ENCODE measurements around the gene PTPN22.
A peak's percentile ranks its signal among the peaks of the same experiment; 100 is the strongest.

Gene PTPN22

DNA sequence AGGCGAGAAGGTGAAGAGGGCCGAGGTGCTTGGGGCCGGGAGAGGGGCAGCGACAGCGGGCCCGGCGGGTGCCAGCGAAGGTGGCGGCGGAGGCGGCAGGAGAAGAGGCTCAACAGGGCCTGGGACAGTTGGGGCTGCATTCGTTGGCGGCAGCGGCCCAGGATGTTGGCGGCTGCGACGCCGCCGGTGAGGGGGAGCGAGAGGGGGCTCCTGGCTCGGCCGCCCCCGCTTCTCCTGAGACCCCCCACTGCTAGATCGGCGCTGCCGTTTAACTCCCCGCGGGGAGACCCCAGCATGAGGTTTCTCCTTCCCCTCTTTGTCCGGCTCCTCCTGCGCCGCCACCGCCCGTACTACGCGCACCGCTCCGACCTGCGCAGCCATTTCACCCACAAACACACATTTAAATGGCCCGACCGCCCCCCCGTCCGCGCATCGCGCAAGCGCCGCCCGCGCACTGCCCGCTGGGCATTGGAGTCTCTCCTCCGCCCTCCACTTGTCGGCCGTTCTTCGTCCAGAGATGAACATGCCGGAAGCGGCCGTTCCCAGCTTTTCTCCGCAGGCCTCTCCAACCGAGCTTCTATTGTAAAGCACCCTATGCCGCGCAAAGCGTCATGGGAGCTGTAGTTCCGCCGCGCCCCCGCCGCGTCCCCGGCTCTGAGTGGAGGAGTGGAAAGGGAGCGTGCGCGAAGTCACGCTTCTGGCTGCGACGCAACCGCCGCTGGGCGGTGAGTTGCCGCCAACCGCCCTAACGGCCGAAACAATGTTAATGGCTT, 59.4 kb downstream of the PTPN22 start, which contains the start of gene RSBN1:
TSS of gene RSBN1 (minus strand) at position 589 of the 773 bp plus-strand sequence. CDS start at position 525, 64 bp downstream.
- Histone ChIP-seq H3K4me1 (ENCODE audit: control insufficient read depth, insufficient read depth, low read length) (peaks cover 2% of the 10 kb centered on the region; the same call in 1 of the 2 replicates), H3K9me3 (ENCODE audit: control insufficient read depth, insufficient read depth, low read depth, low read length) (no peaks in the 10 kb centered on the region), H3K4me3 (ENCODE audit: low read depth, low read length) (peak within 1 kb of the TSS; percentile 90), H3K27ac (ENCODE audit: extremely low read depth, low read depth, low read length) (peak within 1 kb of the TSS; percentile 51), H3K36me3 (ENCODE audit: control insufficient read depth in 2 of 2, insufficient read depth in 1 of 2, low read length in 2 of 2) (peaks cover 0 to 5% of the 10 kb centered on the region in 2 experiments; a peak in 1 of 3 replicates)
- CTCF ChIA-PET: interaction anchor here (0.6 to 1.0 kb wide), 3 partner anchors 16 to 672 kb away, joined by 3 read pairs; no protein-coding TSS in a partner anchor
- POLR2A ChIA-PET: interaction anchor here (0.9 to 2.2 kb wide), 9 partner anchors 21 to 739 kb away, joined by 3 to 32 read pairs (median 6); partner anchors contain the start of genes AP4B1, DCLRE1B, HIPK1 and LRIG2
- TF ChIP-seq, protein P1, sequence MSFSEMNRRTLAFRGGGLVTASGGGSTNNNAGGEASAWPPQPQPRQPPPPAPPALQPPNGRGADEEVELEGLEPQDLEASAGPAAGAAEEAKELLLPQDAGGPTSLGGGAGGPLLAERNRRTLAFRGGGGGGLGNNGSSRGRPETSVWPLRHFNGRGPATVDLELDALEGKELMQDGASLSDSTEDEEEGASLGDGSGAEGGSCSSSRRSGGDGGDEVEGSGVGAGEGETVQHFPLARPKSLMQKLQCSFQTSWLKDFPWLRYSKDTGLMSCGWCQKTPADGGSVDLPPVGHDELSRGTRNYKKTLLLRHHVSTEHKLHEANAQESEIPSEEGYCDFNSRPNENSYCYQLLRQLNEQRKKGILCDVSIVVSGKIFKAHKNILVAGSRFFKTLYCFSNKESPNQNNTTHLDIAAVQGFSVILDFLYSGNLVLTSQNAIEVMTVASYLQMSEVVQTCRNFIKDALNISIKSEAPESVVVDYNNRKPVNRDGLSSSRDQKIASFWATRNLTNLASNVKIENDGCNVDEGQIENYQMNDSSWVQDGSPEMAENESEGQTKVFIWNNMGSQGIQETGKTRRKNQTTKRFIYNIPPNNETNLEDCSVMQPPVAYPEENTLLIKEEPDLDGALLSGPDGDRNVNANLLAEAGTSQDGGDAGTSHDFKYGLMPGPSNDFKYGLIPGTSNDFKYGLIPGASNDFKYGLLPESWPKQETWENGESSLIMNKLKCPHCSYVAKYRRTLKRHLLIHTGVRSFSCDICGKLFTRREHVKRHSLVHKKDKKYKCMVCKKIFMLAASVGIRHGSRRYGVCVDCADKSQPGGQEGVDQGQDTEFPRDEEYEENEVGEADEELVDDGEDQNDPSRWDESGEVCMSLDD (tag by site-specific recombination; IDR thresholded peaks at IDR 0.05): peak; percentile 92
- TF ChIP-seq ZNF664 (tag by site-specific recombination; IDR thresholded peaks at IDR 0.05) (peak; percentile 34; the same call in 1 of the 2 replicates), SCRT1 (tag by site-specific recombination; IDR thresholded peaks at IDR 0.05; ENCODE audit: borderline replicate concordance) (0 out of 2 replicates have a peak, but pooled peaks have one; percentile 11), ZNF747 (tag by site-specific recombination; IDR thresholded peaks at IDR 0.05) (no peak), ZNF600 (tag by site-specific recombination; IDR thresholded peaks at IDR 0.05) (peak; percentile 61; the same call in 1 of the 2 replicates), ZNF560 (tag by site-specific recombination; IDR thresholded peaks at IDR 0.05; ENCODE audit: borderline replicate concordance) (no peak), ZBTB20 (tag by site-specific recombination; IDR thresholded peaks at IDR 0.05) (peak; percentile 78; the same call in 1 of the 2 replicates), YY1 (tag by site-specific recombination; IDR thresholded peaks at IDR 0.05) (peak; percentile 90), ZFP69B (tag by site-specific recombination; IDR thresholded peaks at IDR 0.05) (0 out of 2 replicates have a peak, but pooled peaks have one; percentile 38), ZNF146 (tag by site-specific recombination; IDR thresholded peaks at IDR 0.05) (0 out of 2 replicates have a peak, but pooled peaks have one; percentile 7), ZNF776 (tag by site-specific recombination; IDR thresholded peaks at IDR 0.05; ENCODE audit: borderline replicate concordance) (no peak), SP3 (tag by site-specific recombination; IDR thresholded peaks at IDR 0.05) (peak; percentile 72), ZNF610 (tag by site-specific recombination; IDR thresholded peaks at IDR 0.05; ENCODE audit: borderline replicate concordance) (peak; percentile 62; the same call in 1 of the 2 replicates), YY2 (tag by site-specific recombination; IDR thresholded peaks at IDR 0.05) (peak; percentile 84), ZNF629 (tag by site-specific recombination; IDR thresholded peaks at IDR 0.05) (peak; percentile 35; the same call in 1 of the 2 replicates), SP2 (tag by site-specific recombination; IDR thresholded peaks at IDR 0.05) (peak; percentile 64), ZNF324 (tag by site-specific recombination; IDR thresholded peaks at IDR 0.05) (peak; percentile 31; the same call in 1 of the 2 replicates), ZFHX2 (tag by site-specific recombination; conservative IDR thresholded peaks at IDR 0.05) (peak; percentile 87), ZNF426 (tag by site-specific recombination; IDR thresholded peaks at IDR 0.05) (no peak), ZNF423 (tag by site-specific recombination; IDR thresholded peaks at IDR 0.05) (peak; percentile 52; the same call in 1 of the 2 replicates), SP7 (tag by site-specific recombination; IDR thresholded peaks at IDR 0.05) (peak; percentile 29; the same call in 1 of the 2 replicates), GLI4 (tag by site-specific recombination; IDR thresholded peaks at IDR 0.05) (peak; percentile 82; the same call in 1 of the 2 replicates), ZNF768 (tag by site-specific recombination; IDR thresholded peaks at IDR 0.05) (no peak)
- TF ChIP-seq, protein P2, sequence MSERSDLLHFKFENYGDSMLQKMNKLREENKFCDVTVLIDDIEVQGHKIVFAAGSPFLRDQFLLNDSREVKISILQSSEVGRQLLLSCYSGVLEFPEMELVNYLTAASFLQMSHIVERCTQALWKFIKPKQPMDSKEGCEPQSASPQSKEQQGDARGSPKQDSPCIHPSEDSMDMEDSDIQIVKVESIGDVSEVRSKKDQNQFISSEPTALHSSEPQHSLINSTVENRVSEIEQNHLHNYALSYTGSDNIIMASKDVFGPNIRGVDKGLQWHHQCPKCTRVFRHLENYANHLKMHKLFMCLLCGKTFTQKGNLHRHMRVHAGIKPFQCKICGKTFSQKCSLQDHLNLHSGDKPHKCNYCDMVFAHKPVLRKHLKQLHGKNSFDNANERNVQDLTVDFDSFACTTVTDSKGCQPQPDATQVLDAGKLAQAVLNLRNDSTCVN (tag by site-specific recombination; optimal IDR thresholded peaks at IDR 0.05): peak; percentile 94
- TF ChIP-seq, protein P3, sequence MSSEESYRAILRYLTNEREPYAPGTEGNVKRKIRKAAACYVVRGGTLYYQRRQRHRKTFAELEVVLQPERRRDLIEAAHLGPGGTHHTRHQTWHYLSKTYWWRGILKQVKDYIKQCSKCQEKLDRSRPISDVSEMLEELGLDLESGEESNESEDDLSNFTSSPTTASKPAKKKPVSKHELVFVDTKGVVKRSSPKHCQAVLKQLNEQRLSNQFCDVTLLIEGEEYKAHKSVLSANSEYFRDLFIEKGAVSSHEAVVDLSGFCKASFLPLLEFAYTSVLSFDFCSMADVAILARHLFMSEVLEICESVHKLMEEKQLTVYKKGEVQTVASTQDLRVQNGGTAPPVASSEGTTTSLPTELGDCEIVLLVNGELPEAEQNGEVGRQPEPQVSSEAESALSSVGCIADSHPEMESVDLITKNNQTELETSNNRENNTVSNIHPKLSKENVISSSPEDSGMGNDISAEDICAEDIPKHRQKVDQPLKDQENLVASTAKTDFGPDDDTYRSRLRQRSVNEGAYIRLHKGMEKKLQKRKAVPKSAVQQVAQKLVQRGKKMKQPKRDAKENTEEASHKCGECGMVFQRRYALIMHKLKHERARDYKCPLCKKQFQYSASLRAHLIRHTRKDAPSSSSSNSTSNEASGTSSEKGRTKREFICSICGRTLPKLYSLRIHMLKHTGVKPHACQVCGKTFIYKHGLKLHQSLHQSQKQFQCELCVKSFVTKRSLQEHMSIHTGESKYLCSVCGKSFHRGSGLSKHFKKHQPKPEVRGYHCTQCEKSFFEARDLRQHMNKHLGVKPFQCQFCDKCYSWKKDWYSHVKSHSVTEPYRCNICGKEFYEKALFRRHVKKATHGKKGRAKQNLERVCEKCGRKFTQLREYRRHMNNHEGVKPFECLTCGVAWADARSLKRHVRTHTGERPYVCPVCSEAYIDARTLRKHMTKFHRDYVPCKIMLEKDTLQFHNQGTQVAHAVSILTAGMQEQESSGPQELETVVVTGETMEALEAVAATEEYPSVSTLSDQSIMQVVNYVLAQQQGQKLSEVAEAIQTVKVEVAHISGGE (tag by site-specific recombination; conservative IDR thresholded peaks at IDR 0.05; ENCODE audit: low read depth): peak; percentile 98
- TF ChIP-seq, protein P4, sequence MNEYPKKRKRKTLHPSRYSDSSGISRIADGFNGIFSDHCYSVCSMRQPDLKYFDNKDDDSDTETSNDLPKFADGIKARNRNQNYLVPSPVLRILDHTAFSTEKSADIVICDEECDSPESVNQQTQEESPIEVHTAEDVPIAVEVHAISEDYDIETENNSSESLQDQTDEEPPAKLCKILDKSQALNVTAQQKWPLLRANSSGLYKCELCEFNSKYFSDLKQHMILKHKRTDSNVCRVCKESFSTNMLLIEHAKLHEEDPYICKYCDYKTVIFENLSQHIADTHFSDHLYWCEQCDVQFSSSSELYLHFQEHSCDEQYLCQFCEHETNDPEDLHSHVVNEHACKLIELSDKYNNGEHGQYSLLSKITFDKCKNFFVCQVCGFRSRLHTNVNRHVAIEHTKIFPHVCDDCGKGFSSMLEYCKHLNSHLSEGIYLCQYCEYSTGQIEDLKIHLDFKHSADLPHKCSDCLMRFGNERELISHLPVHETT (tag by site-specific recombination; IDR thresholded peaks at IDR 0.05): peak; percentile 15; the same call in 1 of the 2 replicates
- TF ChIP-seq, protein P5, sequence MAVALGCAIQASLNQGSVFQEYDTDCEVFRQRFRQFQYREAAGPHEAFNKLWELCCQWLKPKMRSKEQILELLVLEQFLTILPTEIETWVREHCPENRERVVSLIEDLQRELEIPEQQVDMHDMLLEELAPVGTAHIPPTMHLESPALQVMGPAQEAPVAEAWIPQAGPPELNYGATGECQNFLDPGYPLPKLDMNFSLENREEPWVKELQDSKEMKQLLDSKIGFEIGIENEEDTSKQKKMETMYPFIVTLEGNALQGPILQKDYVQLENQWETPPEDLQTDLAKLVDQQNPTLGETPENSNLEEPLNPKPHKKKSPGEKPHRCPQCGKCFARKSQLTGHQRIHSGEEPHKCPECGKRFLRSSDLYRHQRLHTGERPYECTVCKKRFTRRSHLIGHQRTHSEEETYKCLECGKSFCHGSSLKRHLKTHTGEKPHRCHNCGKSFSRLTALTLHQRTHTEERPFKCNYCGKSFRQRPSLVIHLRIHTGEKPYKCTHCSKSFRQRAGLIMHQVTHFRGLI (tag by site-specific recombination; IDR thresholded peaks at IDR 0.05): no peak; the same call in 1 of the 2 replicates
